Skeletal muscle tissue (tissue), 4 donors: ENCODE results near the gene CHST11. TPM values are rescaled to one million over a fixed set of nuclear protein-coding genes. Genes with fewer than 3 reads are reported as not detected.

Source experiments
- H3K27ac ChIP-seq: one replicate; pipeline ENCODE4 v1.7.0; 2013; ENCODE audit warnings: mild to moderate bottlenecking, low read depth, low read length, inconsistent platforms
- H3K27me3 ChIP-seq, 3 donors: one replicate each; pipeline ENCODE4 v1.7.0; 2013; ENCODE audit warnings: low read length in 3 of 3; ENCODE audit not compliant: control insufficient read depth in 3 of 3, insufficient read depth in 3 of 3
- H3K36me3 ChIP-seq, 3 donors: one replicate each; pipeline ENCODE4 v1.7.0; 2013; ENCODE audit warnings: low read length in 3 of 3; ENCODE audit not compliant: control insufficient read depth in 3 of 3, insufficient read depth in 3 of 3
- H3K4me1 ChIP-seq, 3 donors: one replicate each; pipeline ENCODE4 v1.7.0; 2013; ENCODE audit warnings: low read length in 3 of 3, mild to moderate bottlenecking in 3 of 3; ENCODE audit not compliant: control insufficient read depth in 3 of 3, insufficient read depth in 3 of 3
- H3K4me3 ChIP-seq, 3 donors: one replicate each; pipeline ENCODE4 v1.7.0; 2013; ENCODE audit warnings: low read length in 3 of 3
- H3K9ac ChIP-seq, 3 donors: one replicate each; pipeline ENCODE4 v1.7.0; 2013; ENCODE audit warnings: low read length in 3 of 3, mild to moderate bottlenecking in 3 of 3, moderate library complexity in 2 of 3, low read depth in 1 of 3
- H3K9me3 ChIP-seq, 3 donors: one replicate each; pipeline ENCODE4 v1.7.0; 2013; ENCODE audit warnings: low read length in 3 of 3; ENCODE audit not compliant: control insufficient read depth in 3 of 3
- total RNA-seq: library from RNA; depleted of rRNA; stranded (reverse); fragments of >200 nt; gene quantifications from one replicate; pipeline ENCODE4 v1.2.3, GENCODE V29; 2014
- donor health status: Osteomylitis.

CHST11 gene
- total RNA-seq, 1 donor from 2014 or later: 2.1 TPM

- H3K36me3 ChIP-seq: no peaks in the 10 kb centered on the region
- H3K9me3 ChIP-seq: no peaks in the 10 kb centered on the region
- H3K4me1 ChIP-seq: peaks cover 0 to 3% (median 3%) of the 10 kb centered on the region in 3 donors
- no peak overlapping the region for H3K27ac ChIP-seq
- no peak overlapping the region for H3K9ac ChIP-seq
- no peak overlapping the region for H3K4me3 ChIP-seq
- no peaks in the 10 kb centered on the region for H3K27me3 ChIP-seq
These were observed 329.1 kb downstream of the CHST11 start for GRCh38 chr12:104785886-104786285.

DNA sequence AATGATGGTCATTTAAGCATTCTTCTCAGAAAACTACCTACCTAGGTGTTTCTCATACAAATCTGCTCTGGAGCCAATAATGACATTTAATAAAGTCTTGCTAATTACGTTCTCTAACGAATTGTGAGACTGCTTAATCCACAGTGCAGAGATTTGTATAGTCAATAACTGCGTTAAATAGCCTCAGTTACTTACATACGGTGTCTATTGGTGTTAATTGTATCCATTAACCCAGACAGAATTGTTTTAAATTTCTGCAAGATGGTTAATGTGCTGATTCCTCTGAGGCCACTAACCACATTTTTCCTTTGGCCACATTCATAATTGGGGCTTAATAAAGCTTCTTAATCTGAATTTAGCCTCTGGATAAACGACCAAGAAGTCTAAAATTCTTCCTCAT is 329.6 kb downstream of the CHST11 start:
- Histone ChIP-seq H3K36me3 (no peaks in the 10 kb centered on the region), H3K9me3 (no peaks in the 10 kb centered on the region), H3K27ac (no peak overlapping the region), H3K27me3 (no peaks in the 10 kb centered on the region), H3K9ac (no peak overlapping the region), H3K4me1 (peaks cover 0 to 3% (median 3%) of the 10 kb centered on the region in 3 donors), H3K4me3 (no peak overlapping the region)

GRCh38 chr12:104788840-104789271 is 332.1 kb downstream of the CHST11 start:
- H3K4me3 ChIP-seq: no peak overlapping the region

DNA sequence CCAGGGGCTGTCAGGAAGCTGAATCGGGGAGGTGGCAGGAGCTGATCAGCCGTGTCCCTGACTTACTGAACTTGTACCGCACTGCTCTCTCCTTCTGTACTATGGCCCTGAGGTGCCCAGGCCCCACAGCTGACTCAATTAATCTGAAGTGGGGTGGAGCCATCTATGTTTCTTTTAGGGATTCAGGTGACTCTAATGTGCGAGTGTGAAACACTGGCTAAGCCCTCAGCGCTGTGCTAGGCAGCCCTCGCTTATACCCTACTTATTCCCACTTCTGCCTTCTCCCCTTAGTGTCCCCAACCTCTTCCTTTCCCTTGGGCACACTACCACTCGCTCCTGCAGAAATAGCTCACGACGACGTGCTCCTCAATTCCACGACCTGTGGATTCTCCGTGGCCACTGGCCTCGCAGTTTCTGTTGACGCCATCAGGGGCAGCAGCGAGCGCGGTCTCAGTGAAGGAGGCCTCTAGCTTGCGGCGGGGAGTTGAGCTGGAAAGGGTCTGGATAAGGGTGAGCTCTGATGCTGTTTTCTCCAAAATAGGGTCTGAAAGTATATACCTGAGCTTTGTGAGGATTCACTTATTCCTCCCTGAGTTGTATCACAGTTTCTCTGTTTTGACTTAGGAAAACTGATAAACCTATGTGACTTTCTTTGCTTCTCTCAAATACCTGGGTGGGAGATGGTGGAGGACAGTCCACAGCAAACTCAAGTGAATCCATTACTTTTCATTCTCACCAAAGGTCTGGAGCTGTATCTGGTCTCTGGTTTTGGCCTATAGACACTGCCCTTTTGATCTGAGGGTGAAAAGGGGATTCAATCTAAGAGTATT is 333.8 kb downstream of the CHST11 start:
- H3K36me3 ChIP-seq: no peaks in the 10 kb centered on the region
- H3K9me3 ChIP-seq: no peaks in the 10 kb centered on the region
- H3K27ac ChIP-seq: no peak overlapping the region
- H3K4me3 ChIP-seq: no peak overlapping the region
- no peaks in the 10 kb centered on the region for H3K27me3 ChIP-seq
- H3K4me1 ChIP-seq: peaks cover 7 to 13% (median 12%) of the 10 kb centered on the region in 3 donors
- H3K9ac ChIP-seq: no peak overlapping the region

More at GRCh38 chr12:104788840-104789271, 332.1 kb downstream of the CHST11 start:
- peaks cover 7 to 13% (median 12%) of the 10 kb centered on the region in 3 donors for H3K4me1 ChIP-seq
- H3K36me3 ChIP-seq: no peaks in the 10 kb centered on the region
- no peaks in the 10 kb centered on the region for H3K9me3 ChIP-seq
- H3K27ac ChIP-seq: no peak overlapping the region
- no peaks in the 10 kb centered on the region for H3K27me3 ChIP-seq
- no peak overlapping the region for H3K9ac ChIP-seq

DNA sequence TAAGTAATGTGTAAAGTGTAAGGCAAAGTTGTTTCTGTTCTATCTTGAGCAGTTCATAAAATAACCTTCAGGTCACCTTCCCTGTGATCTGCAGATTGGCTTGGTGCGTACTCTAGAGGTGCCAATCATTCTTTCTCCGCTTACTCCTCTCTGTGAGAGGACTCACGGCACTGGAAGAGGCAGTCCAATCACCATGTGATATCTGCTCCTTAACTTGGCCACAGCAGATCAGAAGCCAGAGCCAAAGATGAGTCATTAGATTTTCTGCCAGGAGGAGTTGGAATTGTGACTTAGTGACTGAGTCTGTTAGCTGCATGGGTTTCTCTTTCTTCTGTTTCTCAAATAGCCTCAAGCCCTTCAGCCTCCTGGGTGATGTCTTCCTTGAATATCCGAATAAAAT is 335.8 kb downstream of the CHST11 start:
- Histone ChIP-seq H3K9ac (no peak overlapping the region), H3K27ac (no peak overlapping the region), H3K4me1 (peaks cover 7 to 18% (median 12%) of the 10 kb centered on the region in 3 donors)

GRCh38 chr12:104793285-104793684 is 336.5 kb downstream of the CHST11 start:
- no peaks in the 10 kb centered on the region for H3K27me3 ChIP-seq
- H3K4me3 ChIP-seq: no peak overlapping the region
- no peak overlapping the region for H3K27ac ChIP-seq
- peaks cover 7 to 18% (median 12%) of the 10 kb centered on the region in 3 donors for H3K4me1 ChIP-seq
- H3K36me3 ChIP-seq: no peaks in the 10 kb centered on the region
- H3K9ac ChIP-seq: no peak overlapping the region
- H3K9me3 ChIP-seq: no peaks in the 10 kb centered on the region

More for the DNA sequence above, 335.8 kb downstream of the CHST11 start:
- H3K36me3 ChIP-seq: no peaks in the 10 kb centered on the region
- peak overlapping the region in 1 of 3 donors; percentile 55 for H3K4me3 ChIP-seq
- H3K9me3 ChIP-seq: no peaks in the 10 kb centered on the region
- H3K27me3 ChIP-seq: no peaks in the 10 kb centered on the region

GRCh38 chr12:104793968-104794367 is 337.2 kb downstream of the CHST11 start:
- no peak overlapping the region for H3K4me3 ChIP-seq
- no peaks in the 10 kb centered on the region for H3K36me3 ChIP-seq
- H3K9ac ChIP-seq: no peak overlapping the region

GRCh38 chr12:104796475-104796862 is 339.7 kb downstream of the CHST11 start:
- Histone ChIP-seq H3K36me3 (no peaks in the 10 kb centered on the region), H3K9me3 (no peaks in the 10 kb centered on the region), H3K27ac (no peak overlapping the region), H3K4me3 (no peak overlapping the region), H3K27me3 (no peaks in the 10 kb centered on the region), H3K9ac (no peak overlapping the region), H3K4me1 (peaks cover 7 to 15% (median 9%) of the 10 kb centered on the region in 3 donors)

More at GRCh38 chr12:104793968-104794367, 337.2 kb downstream of the CHST11 start:
- Histone ChIP-seq H3K27ac (no peak overlapping the region), H3K4me1 (peaks cover 7 to 16% (median 9%) of the 10 kb centered on the region in 3 donors), H3K27me3 (no peaks in the 10 kb centered on the region), H3K9me3 (no peaks in the 10 kb centered on the region)

- Histone ChIP-seq H3K27me3 (no peaks in the 10 kb centered on the region), H3K27ac (no peak overlapping the region), H3K9ac (no peak overlapping the region), H3K4me3 (no peak overlapping the region), H3K4me1 (peaks cover 0 to 5% (median 0%) of the 10 kb centered on the region in 3 donors), H3K9me3 (no peaks in the 10 kb centered on the region), H3K36me3 (no peaks in the 10 kb centered on the region)
These were observed 342.7 kb downstream of the CHST11 start for GRCh38 chr12:104799458-104799857.

- Histone ChIP-seq H3K4me3 (no peak overlapping the region), H3K9ac (no peak overlapping the region), H3K36me3 (no peaks in the 10 kb centered on the region), H3K4me1 (peaks cover 0 to 3% (median 0%) of the 10 kb centered on the region in 3 donors), H3K27me3 (no peaks in the 10 kb centered on the region), H3K27ac (no peak overlapping the region), H3K9me3 (no peaks in the 10 kb centered on the region)
These were observed 344.3 kb downstream of the CHST11 start for GRCh38 chr12:104801005-104801404.
